Stimulated activated CD4-positive, alpha-beta T cell treated with anti-CD3 and anti-CD28 coated beads, TNF-alpha, amount 100 ng/mL, for 4 hours (primary cell): ENCODE measurements around the gene GLS.
"Not testable (repeated sequence)": the region's sequence is repeated elsewhere in the genome, so short reads cannot be mapped to it uniquely, and the experiment has no call there.

Experiments used
- DNase-seq, 3 experiments: peaks; one replicate each; pipeline ENCODE4 v3.0.0-alpha.2; 2020; ENCODE audit warnings: low read depth in 3 of 3

GLS gene

GRCh38 chr2:190932514-190932913 lies 51.9 kb downstream of the GLS start:
- no peak for DNase-seq

- DNase-seq: no peak
Observed at GRCh38 chr2:190933361-190933760, 52.7 kb downstream of the GLS start.

- DNase-seq: no peak
Observed at GRCh38 chr2:190935054-190935453, 54.4 kb downstream of the GLS start.

- DNase-seq: no peak
Observed at GRCh38 chr2:190938771-190939335, 58.2 kb downstream of the GLS start.

- DNase-seq: no peak
Observed at GRCh38 chr2:190940454-190940853, 59.8 kb downstream of the GLS start.

GRCh38 chr2:190941571-190941970 lies 61.0 kb downstream of the GLS start:
- no peak for DNase-seq

- no peak for DNase-seq
Observed at GRCh38 chr2:190942697-190943096, 62.1 kb downstream of the GLS start.

- no peak for DNase-seq
Observed at GRCh38 chr2:190943706-190944105, 63.1 kb downstream of the GLS start.

GRCh38 chr2:190947141-190947540 lies 66.5 kb downstream of the GLS start:
- no peak for DNase-seq

GRCh38 chr2:190947711-190948251 lies 67.2 kb downstream of the GLS start:
- DNase-seq: no peak

GRCh38 chr2:190948671-190949070 lies 68.0 kb downstream of the GLS start:
- DNase-seq: no peak

GRCh38 chr2:190950566-190950991 lies 70.0 kb downstream of the GLS start:
- no peak for DNase-seq

GRCh38 chr2:190953257-190953656 lies 72.6 kb downstream of the GLS start:
- DNase-seq: no peak

- DNase-seq: no peak
Observed at GRCh38 chr2:190959911-190960788, 79.5 kb downstream of the GLS start.

- DNase-seq: not testable (repeated sequence)
Observed at GRCh38 chr2:190961117-190961516, 80.5 kb downstream of the GLS start.

- no peak for DNase-seq
Observed at GRCh38 chr2:190961918-190962487, 81.4 kb downstream of the GLS start.

- DNase-seq: no peak
Observed at GRCh38 chr2:190963088-190963487, 82.5 kb downstream of the GLS start.

- DNase-seq: no peak
Observed at GRCh38 chr2:190964170-190964795, 83.7 kb downstream of the GLS start.

- DNase-seq: no peak
Observed at GRCh38 chr2:190965580-190966222, 85.1 kb downstream of the GLS start.

- DNase-seq: no peak
Observed at GRCh38 chr2:190968522-190968921, 87.9 kb downstream of the GLS start.

GRCh38 chr2:190970160-190970559 lies 89.5 kb downstream of the GLS start:
- no peak for DNase-seq
